ENCODE measurements around the gene NF1. TPM values are rescaled to one million over a fixed set of nuclear protein-coding genes. Genes with fewer than 3 reads are reported as not detected.
"Not testable (repeated sequence)": the region's sequence is repeated elsewhere in the genome, so short reads cannot be mapped to it uniquely, and the experiment has no call there.

The NF1 gene
- total and polyA plus RNA-seq, 7 donors: 4.8 to 83.8 (median 40.7) TPM

GRCh38 chr17:31079731-31080130 lies 15.0 kb upstream of the NF1 start:
- no peak for DNase-seq
- TF ChIP-seq EP300 (IDR thresholded peaks at IDR 0.05) (no peak), CTCF (IDR thresholded peaks at IDR 0.05) (no peak), POLR2AphosphoS5 (IDR thresholded peaks at IDR 0.05) (no peak), POLR2A (IDR thresholded peaks at IDR 0.05) (no peak)
- Histone ChIP-seq H3K27me3 (no peaks in the 10 kb centered on the region), H3K9me3 (no peaks in the 10 kb centered on the region), H3K4me3 (no peak overlapping the region), H3K4me1 (no peaks in the 10 kb centered on the region), H3K36me3 (no peaks in the 10 kb centered on the region), H3K27ac (no peak overlapping the region)
- intact Hi-C loops (cut with DNase I): no loop called here
- 62 to 74% methylated on average over 1 of the region's 1 CpG for WGBS, 2 donors

GRCh38 chr17:31085563-31085962 lies 9.2 kb upstream of the NF1 start:
- H3K27ac ChIP-seq: no peak overlapping the region
- H3K9me3 ChIP-seq: no peaks in the 10 kb centered on the region
- intact Hi-C loops (cut with DNase I): no loop called here
- no peak for DNase-seq
- no peaks in the 10 kb centered on the region for H3K4me1 ChIP-seq
- no peaks in the 10 kb centered on the region for H3K27me3 ChIP-seq
- 75 to 76% methylated on average over 2 of the region's 2 CpGs for WGBS, 2 donors
- no peaks in the 10 kb centered on the region for H3K36me3 ChIP-seq
- TF ChIP-seq POLR2AphosphoS5 (IDR thresholded peaks at IDR 0.05) (no peak), POLR2A (IDR thresholded peaks at IDR 0.05) (no peak), CTCF (IDR thresholded peaks at IDR 0.05) (no peak), EP300 (IDR thresholded peaks at IDR 0.05) (no peak)
- no peak overlapping the region for H3K4me3 ChIP-seq

GRCh38 chr17:31089471-31089870 lies 5.3 kb upstream of the NF1 start:
- DNase-seq: no peak
- 93 to 95% methylated on average over 3 of the region's 3 CpGs for WGBS, 2 donors
- TF ChIP-seq POLR2A (IDR thresholded peaks at IDR 0.05): no peak
- no peak for TF ChIP-seq CTCF (IDR thresholded peaks at IDR 0.05)
- no peak for TF ChIP-seq POLR2AphosphoS5 (IDR thresholded peaks at IDR 0.05)
- no peak for TF ChIP-seq EP300 (IDR thresholded peaks at IDR 0.05)
- H3K27ac ChIP-seq: no peak overlapping the region
- intact Hi-C loops (cut with DNase I): no loop called here
- H3K36me3 ChIP-seq: no peaks in the 10 kb centered on the region
- H3K9me3 ChIP-seq: no peaks in the 10 kb centered on the region
- no peaks in the 10 kb centered on the region for H3K27me3 ChIP-seq
- H3K4me3 ChIP-seq: no peak overlapping the region
- H3K4me1 ChIP-seq: no peaks in the 10 kb centered on the region

- not testable (repeated sequence) for H3K36me3 ChIP-seq, H3K27ac ChIP-seq, H3K9me3 ChIP-seq, H3K4me1 ChIP-seq, H3K27me3 ChIP-seq, H3K4me3 ChIP-seq, DNase-seq
- 93 to 97% methylated on average over 3 of the region's 3 CpGs for WGBS, 2 donors
- intact Hi-C loops (cut with DNase I): loop anchor here (5.0 kb wide), 1 partner anchor 127 kb away; no protein-coding TSS in a partner anchor
Measured at GRCh38 chr17:31090650-31091049, 4.1 kb upstream of the NF1 start.

- Histone ChIP-seq H3K27me3 (no peaks in the 10 kb centered on the region), H3K4me1 (peaks cover 0 to 11% (median 9%) of the 10 kb centered on the region in 4 donors), H3K4me3 (no peak overlapping the region), H3K9me3 (no peaks in the 10 kb centered on the region), H3K27ac (no peak overlapping the region), H3K36me3 (no peaks in the 10 kb centered on the region)
- no peak for DNase-seq
- 85 to 88% methylated on average over 1 of the region's 1 CpG for WGBS, 2 donors
- intact Hi-C loops (cut with DNase I): loop anchor here (5.0 kb wide), 1 partner anchor 125 kb away; no protein-coding TSS in a partner anchor
- TF ChIP-seq POLR2AphosphoS5 (IDR thresholded peaks at IDR 0.05) (no peak), CTCF (IDR thresholded peaks at IDR 0.05) (no peak), EP300 (IDR thresholded peaks at IDR 0.05) (no peak), POLR2A (IDR thresholded peaks at IDR 0.05) (no peak)
Measured at GRCh38 chr17:31092475-31093064, 2.2 kb upstream of the NF1 start.

Data from sigmoid colon (tissue), 7 donors.